H1 (cell line): ENCODE measurements around the gene MAPT. TPM values are rescaled to one million over a fixed set of nuclear protein-coding genes. Genes with fewer than 3 reads are reported as not detected.

Experiments used
- CHD7 ChIP-seq: fragments of 300-600 bp; sonication (generic); IDR thresholded peaks from 2 replicates; pipeline ENCODE4 v1.7.1; 2012; ENCODE audit warnings: low read length, moderate library complexity, mild to moderate bottlenecking, inconsistent platforms; ENCODE audit not compliant: insufficient replicate concordance
- CTBP2 ChIP-seq: IDR thresholded peaks from 2 replicates; pipeline ENCODE4 v1.7.0; 2011; ENCODE audit warnings: borderline replicate concordance, mild to moderate bottlenecking, moderate library complexity, mixed read lengths, low read length; ENCODE audit not compliant: insufficient read depth, insufficient read length
- EZH2 ChIP-seq: fragments of 200-600 bp; sonication (generic); IDR thresholded peaks from 2 replicates; pipeline ENCODE4 v1.7.1; 2012; ENCODE audit warnings: low read depth, mild to moderate bottlenecking, moderate library complexity, low read length, inconsistent platforms; ENCODE audit not compliant: severe bottlenecking
- HDAC2 ChIP-seq, 2 experiments: fragments of 300-600 bp in 1 of 2; sonication (generic) in 1 of 2; IDR thresholded peaks; 2 replicates each; pipeline ENCODE4 v1.6.1; 2011 to 2012; ENCODE audit warnings: low read depth in 2 of 2, low read length in 2 of 2, mild to moderate bottlenecking in 2 of 2, moderate library complexity in 2 of 2, borderline replicate concordance in 1 of 2, inconsistent platforms in 1 of 2
- polyA plus RNA-seq, 7 experiments: library from polyadenylated mRNA; depleted of rRNA in 3 of 7; stranded (reverse) in 5 of 7; unstranded in 2 of 7; fragments of >200 nt in 5 of 7; fragments of 200-250 nt in 2 of 7; gene quantifications; 1 replicate in 5 of 7; 2 replicates in 1 of 7; 4 replicates in 1 of 7; pipeline versions ENCODE4 v1.2.1 to v1.2.3, GENCODE V29; 2011 to 2013; ENCODE audit warnings: missing spikeins in 2 of 7, mixed read lengths in 2 of 7
- total RNA-seq: library from RNA; stranded (reverse); fragmentation: NEBNext Ultra II Directional; extraction: Animal tissue kit (Norgen Biotek cat#: 25700); gene quantifications from 2 replicates; pipeline ENCODE4 v1.2.1, GENCODE V29; 2021

Gene MAPT
- total and polyA plus RNA-seq, 2 of the 8 experiments (the other 6 are each of a cell fraction or from before 2014, with no cell fraction given), result 0.54 to 1.7 TPM

- TF ChIP-seq CHD7 (no peak), EZH2 (no peak), HDAC2 (IDR thresholded peaks at IDR 0.05; ENCODE audit: borderline replicate concordance in 1 of 2, low read depth in 2 of 2, low read length in 2 of 2) (no peak), CTBP2 (no peak)
These were observed 148.6 kb downstream of the MAPT start (continued) for GRCh38 chr17:46042925-46043324.
